H1 (cell line): Measurements from ENCODE around the gene NHS. TPM values are rescaled to one million over a fixed set of nuclear protein-coding genes. Genes with fewer than 3 reads are reported as not detected.

Source experiments
- CBX5 ChIP-seq: fragments of 300-800, 300-1000 bp; sonication (generic); IDR thresholded peaks from 2 replicates; pipeline ENCODE4 v1.7.1; 2016; ENCODE audit warnings: antibody characterized with exemption, low read length, low read depth
- RXRA ChIP-seq: IDR thresholded peaks from 2 replicates; pipeline ENCODE4 v1.6.1; 2011; ENCODE audit warnings: low read depth, mild to moderate bottlenecking, low read length, moderate library complexity; ENCODE audit not compliant: insufficient read depth
- YY1 ChIP-seq: IDR thresholded peaks from 2 replicates; pipeline ENCODE4 v1.6.1; 2011; ENCODE audit warnings: low read depth, mild to moderate bottlenecking, low read length
- polyA plus RNA-seq, 7 experiments: library from polyadenylated mRNA; depleted of rRNA in 3 of 7; stranded (reverse) in 5 of 7; unstranded in 2 of 7; fragments of >200 nt in 5 of 7; fragments of 200-250 nt in 2 of 7; gene quantifications; 1 replicate in 5 of 7; 2 replicates in 1 of 7; 4 replicates in 1 of 7; pipeline versions ENCODE4 v1.2.1 to v1.2.3, GENCODE V29; 2011 to 2013; ENCODE audit warnings: missing spikeins in 2 of 7, mixed read lengths in 2 of 7
- total RNA-seq: library from RNA; stranded (reverse); fragmentation: NEBNext Ultra II Directional; extraction: Animal tissue kit (Norgen Biotek cat#: 25700); gene quantifications from 2 replicates; pipeline ENCODE4 v1.2.1, GENCODE V29; 2021
- TF ChIP-seq, protein P1 (sequence below): fragments of 300-600 bp; sonication (generic); IDR thresholded peaks from 2 replicates; pipeline ENCODE4 v1.7.1; 2012; ENCODE audit warnings: low read length, moderate library complexity, mild to moderate bottlenecking, inconsistent platforms; ENCODE audit not compliant: insufficient replicate concordance
- TF ChIP-seq, protein P2 (sequence below): IDR thresholded peaks from 2 replicates; pipeline ENCODE4 v1.6.1; 2012; ENCODE audit warnings: inconsistent platforms
- TF ChIP-seq, protein P3 (sequence below): IDR thresholded peaks from 2 replicates; pipeline ENCODE4 v1.6.1; 2012; ENCODE audit warnings: low read length, inconsistent platforms

NHS gene
- total and polyA plus RNA-seq, 2 of the 8 experiments (the other 6 are each of a cell fraction or from before 2014, with no cell fraction given) = 2.2 to 6.7 TPM

DNA sequence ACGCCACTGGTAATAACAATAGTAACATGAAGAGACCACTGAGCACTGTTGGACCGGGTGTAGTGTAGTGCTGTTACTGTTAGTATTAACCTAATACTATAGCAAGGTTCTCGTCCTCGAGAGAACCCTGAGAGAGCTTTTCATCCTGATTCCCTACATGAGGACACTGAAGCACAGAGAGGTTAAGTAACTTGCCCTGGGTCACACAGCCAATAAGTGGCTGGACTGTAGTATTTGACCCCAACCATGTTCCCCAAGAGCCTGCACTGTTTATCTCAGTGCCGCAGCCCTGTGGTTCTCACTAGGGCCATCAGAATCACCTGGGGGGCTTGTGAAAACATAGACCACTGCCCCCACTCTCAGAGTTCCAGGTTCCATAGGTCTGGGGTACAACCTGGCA is 372.7 kb downstream of the NHS start (continued):
- TF ChIP-seq, protein P1, sequence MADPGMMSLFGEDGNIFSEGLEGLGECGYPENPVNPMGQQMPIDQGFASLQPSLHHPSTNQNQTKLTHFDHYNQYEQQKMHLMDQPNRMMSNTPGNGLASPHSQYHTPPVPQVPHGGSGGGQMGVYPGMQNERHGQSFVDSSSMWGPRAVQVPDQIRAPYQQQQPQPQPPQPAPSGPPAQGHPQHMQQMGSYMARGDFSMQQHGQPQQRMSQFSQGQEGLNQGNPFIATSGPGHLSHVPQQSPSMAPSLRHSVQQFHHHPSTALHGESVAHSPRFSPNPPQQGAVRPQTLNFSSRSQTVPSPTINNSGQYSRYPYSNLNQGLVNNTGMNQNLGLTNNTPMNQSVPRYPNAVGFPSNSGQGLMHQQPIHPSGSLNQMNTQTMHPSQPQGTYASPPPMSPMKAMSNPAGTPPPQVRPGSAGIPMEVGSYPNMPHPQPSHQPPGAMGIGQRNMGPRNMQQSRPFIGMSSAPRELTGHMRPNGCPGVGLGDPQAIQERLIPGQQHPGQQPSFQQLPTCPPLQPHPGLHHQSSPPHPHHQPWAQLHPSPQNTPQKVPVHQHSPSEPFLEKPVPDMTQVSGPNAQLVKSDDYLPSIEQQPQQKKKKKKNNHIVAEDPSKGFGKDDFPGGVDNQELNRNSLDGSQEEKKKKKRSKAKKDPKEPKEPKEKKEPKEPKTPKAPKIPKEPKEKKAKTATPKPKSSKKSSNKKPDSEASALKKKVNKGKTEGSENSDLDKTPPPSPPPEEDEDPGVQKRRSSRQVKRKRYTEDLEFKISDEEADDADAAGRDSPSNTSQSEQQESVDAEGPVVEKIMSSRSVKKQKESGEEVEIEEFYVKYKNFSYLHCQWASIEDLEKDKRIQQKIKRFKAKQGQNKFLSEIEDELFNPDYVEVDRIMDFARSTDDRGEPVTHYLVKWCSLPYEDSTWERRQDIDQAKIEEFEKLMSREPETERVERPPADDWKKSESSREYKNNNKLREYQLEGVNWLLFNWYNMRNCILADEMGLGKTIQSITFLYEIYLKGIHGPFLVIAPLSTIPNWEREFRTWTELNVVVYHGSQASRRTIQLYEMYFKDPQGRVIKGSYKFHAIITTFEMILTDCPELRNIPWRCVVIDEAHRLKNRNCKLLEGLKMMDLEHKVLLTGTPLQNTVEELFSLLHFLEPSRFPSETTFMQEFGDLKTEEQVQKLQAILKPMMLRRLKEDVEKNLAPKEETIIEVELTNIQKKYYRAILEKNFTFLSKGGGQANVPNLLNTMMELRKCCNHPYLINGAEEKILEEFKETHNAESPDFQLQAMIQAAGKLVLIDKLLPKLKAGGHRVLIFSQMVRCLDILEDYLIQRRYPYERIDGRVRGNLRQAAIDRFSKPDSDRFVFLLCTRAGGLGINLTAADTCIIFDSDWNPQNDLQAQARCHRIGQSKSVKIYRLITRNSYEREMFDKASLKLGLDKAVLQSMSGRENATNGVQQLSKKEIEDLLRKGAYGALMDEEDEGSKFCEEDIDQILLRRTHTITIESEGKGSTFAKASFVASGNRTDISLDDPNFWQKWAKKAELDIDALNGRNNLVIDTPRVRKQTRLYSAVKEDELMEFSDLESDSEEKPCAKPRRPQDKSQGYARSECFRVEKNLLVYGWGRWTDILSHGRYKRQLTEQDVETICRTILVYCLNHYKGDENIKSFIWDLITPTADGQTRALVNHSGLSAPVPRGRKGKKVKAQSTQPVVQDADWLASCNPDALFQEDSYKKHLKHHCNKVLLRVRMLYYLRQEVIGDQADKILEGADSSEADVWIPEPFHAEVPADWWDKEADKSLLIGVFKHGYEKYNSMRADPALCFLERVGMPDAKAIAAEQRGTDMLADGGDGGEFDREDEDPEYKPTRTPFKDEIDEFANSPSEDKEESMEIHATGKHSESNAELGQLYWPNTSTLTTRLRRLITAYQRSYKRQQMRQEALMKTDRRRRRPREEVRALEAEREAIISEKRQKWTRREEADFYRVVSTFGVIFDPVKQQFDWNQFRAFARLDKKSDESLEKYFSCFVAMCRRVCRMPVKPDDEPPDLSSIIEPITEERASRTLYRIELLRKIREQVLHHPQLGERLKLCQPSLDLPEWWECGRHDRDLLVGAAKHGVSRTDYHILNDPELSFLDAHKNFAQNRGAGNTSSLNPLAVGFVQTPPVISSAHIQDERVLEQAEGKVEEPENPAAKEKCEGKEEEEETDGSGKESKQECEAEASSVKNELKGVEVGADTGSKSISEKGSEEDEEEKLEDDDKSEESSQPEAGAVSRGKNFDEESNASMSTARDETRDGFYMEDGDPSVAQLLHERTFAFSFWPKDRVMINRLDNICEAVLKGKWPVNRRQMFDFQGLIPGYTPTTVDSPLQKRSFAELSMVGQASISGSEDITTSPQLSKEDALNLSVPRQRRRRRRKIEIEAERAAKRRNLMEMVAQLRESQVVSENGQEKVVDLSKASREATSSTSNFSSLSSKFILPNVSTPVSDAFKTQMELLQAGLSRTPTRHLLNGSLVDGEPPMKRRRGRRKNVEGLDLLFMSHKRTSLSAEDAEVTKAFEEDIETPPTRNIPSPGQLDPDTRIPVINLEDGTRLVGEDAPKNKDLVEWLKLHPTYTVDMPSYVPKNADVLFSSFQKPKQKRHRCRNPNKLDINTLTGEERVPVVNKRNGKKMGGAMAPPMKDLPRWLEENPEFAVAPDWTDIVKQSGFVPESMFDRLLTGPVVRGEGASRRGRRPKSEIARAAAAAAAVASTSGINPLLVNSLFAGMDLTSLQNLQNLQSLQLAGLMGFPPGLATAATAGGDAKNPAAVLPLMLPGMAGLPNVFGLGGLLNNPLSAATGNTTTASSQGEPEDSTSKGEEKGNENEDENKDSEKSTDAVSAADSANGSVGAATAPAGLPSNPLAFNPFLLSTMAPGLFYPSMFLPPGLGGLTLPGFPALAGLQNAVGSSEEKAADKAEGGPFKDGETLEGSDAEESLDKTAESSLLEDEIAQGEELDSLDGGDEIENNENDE = no peak
- TF ChIP-seq RXRA = no peak
- no peak for TF ChIP-seq YY1
- TF ChIP-seq CBX5 = no peak
- TF ChIP-seq, protein P2, sequence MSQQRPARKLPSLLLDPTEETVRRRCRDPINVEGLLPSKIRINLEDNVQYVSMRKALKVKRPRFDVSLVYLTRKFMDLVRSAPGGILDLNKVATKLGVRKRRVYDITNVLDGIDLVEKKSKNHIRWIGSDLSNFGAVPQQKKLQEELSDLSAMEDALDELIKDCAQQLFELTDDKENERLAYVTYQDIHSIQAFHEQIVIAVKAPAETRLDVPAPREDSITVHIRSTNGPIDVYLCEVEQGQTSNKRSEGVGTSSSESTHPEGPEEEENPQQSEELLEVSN = no peak
- TF ChIP-seq, protein P3, sequence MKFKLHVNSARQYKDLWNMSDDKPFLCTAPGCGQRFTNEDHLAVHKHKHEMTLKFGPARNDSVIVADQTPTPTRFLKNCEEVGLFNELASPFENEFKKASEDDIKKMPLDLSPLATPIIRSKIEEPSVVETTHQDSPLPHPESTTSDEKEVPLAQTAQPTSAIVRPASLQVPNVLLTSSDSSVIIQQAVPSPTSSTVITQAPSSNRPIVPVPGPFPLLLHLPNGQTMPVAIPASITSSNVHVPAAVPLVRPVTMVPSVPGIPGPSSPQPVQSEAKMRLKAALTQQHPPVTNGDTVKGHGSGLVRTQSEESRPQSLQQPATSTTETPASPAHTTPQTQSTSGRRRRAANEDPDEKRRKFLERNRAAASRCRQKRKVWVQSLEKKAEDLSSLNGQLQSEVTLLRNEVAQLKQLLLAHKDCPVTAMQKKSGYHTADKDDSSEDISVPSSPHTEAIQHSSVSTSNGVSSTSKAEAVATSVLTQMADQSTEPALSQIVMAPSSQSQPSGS = no peak
